Activated T-cell treated with anti-CD3 and anti-CD28 coated beads, Interleukin-2, amount 50 U/mL, for 24 hours (primary cell): ENCODE results near the gene SMARCAL1.
"Not testable (repeated sequence)": the region's sequence is repeated elsewhere in the genome, so short reads cannot be mapped to it uniquely, and the experiment has no call there.

Experiments
- DNase-seq: peaks from one replicate; pipeline ENCODE4 v3.0.0-alpha.2; 2020
- H3K27ac Mint-ChIP-seq: 2 replicates; pipeline ENCODE4 v1.8.0; 2020; ENCODE audit warnings: mild to moderate bottlenecking, mixed read lengths
- H3K27me3 Mint-ChIP-seq: 2 replicates; pipeline ENCODE4 v1.8.0; 2020; ENCODE audit warnings: mixed read lengths
- H3K36me3 Mint-ChIP-seq: 2 replicates; pipeline ENCODE4 v1.8.0; 2020; ENCODE audit warnings: low read depth, mixed read lengths
- H3K4me1 Mint-ChIP-seq: 2 replicates; pipeline ENCODE4 v1.8.0; 2020; ENCODE audit warnings: low read depth, mixed read lengths
- H3K4me3 Mint-ChIP-seq: 2 replicates; pipeline ENCODE4 v1.8.0; 2020; ENCODE audit warnings: mild to moderate bottlenecking, moderate library complexity, mixed read lengths
- H3K9me3 Mint-ChIP-seq: 2 replicates; pipeline ENCODE4 v1.8.0; 2020; ENCODE audit warnings: mixed read lengths

SMARCAL1 gene

GRCh38 chr2:216412022-216412999 lies at the start of gene SMARCAL1:
TSS of gene SMARCAL1 (plus strand) at chr2:216412484. CDS start at chr2:216414705, 2,221 bp downstream.
- Mint-ChIP-seq H3K27me3 (peaks cover 3% of the 10 kb centered on the region), H3K4me3 (peak within 1 kb of the TSS; percentile 94), H3K9me3 (no peaks in the 10 kb centered on the region), H3K4me1 (peaks cover 24% of the 10 kb centered on the region), H3K36me3 (peaks cover 36% of the 10 kb centered on the region), H3K27ac (peak within 1 kb of the TSS; percentile 98)
- peak; percentile 99 for DNase-seq

GRCh38 chr2:216362730-216363129 lies 49.6 kb upstream of the SMARCAL1 start:
- Mint-ChIP-seq H3K9me3 (no peaks in the 10 kb centered on the region), H3K27me3 (peaks cover 11% of the 10 kb centered on the region), H3K36me3 (no peaks in the 10 kb centered on the region), H3K4me3 (no peak overlapping the region), H3K27ac (no peak overlapping the region), H3K4me1 (no peaks in the 10 kb centered on the region)
- DNase-seq, result no peak

GRCh38 chr2:216363221-216363620 lies 49.1 kb upstream of the SMARCAL1 start:
- DNase-seq, result no peak
- H3K4me3 Mint-ChIP-seq, result no peak overlapping the region
- no peak overlapping the region for H3K27ac Mint-ChIP-seq
- H3K4me1 Mint-ChIP-seq, result no peaks in the 10 kb centered on the region
- no peaks in the 10 kb centered on the region for H3K36me3 Mint-ChIP-seq
- peaks cover 16% of the 10 kb centered on the region for H3K27me3 Mint-ChIP-seq
- no peaks in the 10 kb centered on the region for H3K9me3 Mint-ChIP-seq

GRCh38 chr2:216365518-216365917 lies 46.8 kb upstream of the SMARCAL1 start:
- H3K9me3 Mint-ChIP-seq, result no peaks in the 10 kb centered on the region
- peaks cover 1% of the 10 kb centered on the region for H3K4me1 Mint-ChIP-seq
- no peaks in the 10 kb centered on the region for H3K36me3 Mint-ChIP-seq
- no peak for DNase-seq
- no peak overlapping the region for H3K4me3 Mint-ChIP-seq
- H3K27me3 Mint-ChIP-seq, result peaks cover 37% of the 10 kb centered on the region
- H3K27ac Mint-ChIP-seq, result no peak overlapping the region

- H3K27me3 Mint-ChIP-seq, result peaks cover 45% of the 10 kb centered on the region
- no peak for DNase-seq
- no peak overlapping the region for H3K4me3 Mint-ChIP-seq
- no peaks in the 10 kb centered on the region for H3K36me3 Mint-ChIP-seq
- H3K9me3 Mint-ChIP-seq, result no peaks in the 10 kb centered on the region
- peaks cover 8% of the 10 kb centered on the region for H3K4me1 Mint-ChIP-seq
- no peak overlapping the region for H3K27ac Mint-ChIP-seq
Measured at GRCh38 chr2:216366777-216367471, 45.4 kb upstream of the SMARCAL1 start.

GRCh38 chr2:216369821-216370220 lies 42.5 kb upstream of the SMARCAL1 start:
- Mint-ChIP-seq H3K9me3 (no peaks in the 10 kb centered on the region), H3K36me3 (no peaks in the 10 kb centered on the region), H3K27ac (no peak overlapping the region), H3K4me3 (no peak overlapping the region), H3K27me3 (peaks cover 64% of the 10 kb centered on the region), H3K4me1 (peaks cover 24% of the 10 kb centered on the region)
- DNase-seq, result no peak

- Mint-ChIP-seq H3K9me3 (no peaks in the 10 kb centered on the region), H3K36me3 (no peaks in the 10 kb centered on the region), H3K27me3 (peaks cover 64% of the 10 kb centered on the region), H3K27ac (no peak overlapping the region), H3K4me3 (no peak overlapping the region), H3K4me1 (peaks cover 24% of the 10 kb centered on the region)
- DNase-seq, result no peak
Measured at GRCh38 chr2:216370961-216371712, 41.1 kb upstream of the SMARCAL1 start.

- Mint-ChIP-seq H3K4me1 (peaks cover 24% of the 10 kb centered on the region), H3K36me3 (no peaks in the 10 kb centered on the region), H3K4me3 (peak within 1 kb of the TSS; percentile 46), H3K27ac (no peak within 1 kb of the TSS), H3K27me3 (peaks cover 58% of the 10 kb centered on the region), H3K9me3 (no peaks in the 10 kb centered on the region)
- peak; percentile 82 for DNase-seq
Measured at GRCh38 chr2:216371721-216372702, 40.3 kb upstream of the SMARCAL1 start, which contains the start of gene MARCHF4. TSS of gene MARCHF4 (minus strand) at chr2:216372483. CDS start at chr2:216370260, 2,223 bp downstream.

- H3K27me3 Mint-ChIP-seq, result peaks cover 51% of the 10 kb centered on the region
- no peaks in the 10 kb centered on the region for H3K9me3 Mint-ChIP-seq
- H3K4me1 Mint-ChIP-seq, result peaks cover 24% of the 10 kb centered on the region
- H3K36me3 Mint-ChIP-seq, result no peaks in the 10 kb centered on the region
- H3K4me3 Mint-ChIP-seq, result no peak overlapping the region
- no peak overlapping the region for H3K27ac Mint-ChIP-seq
- DNase-seq, result no peak
Measured at GRCh38 chr2:216372761-216373291, 39.5 kb upstream of the SMARCAL1 start.

- DNase-seq, result no peak
- H3K9me3 Mint-ChIP-seq, result no peaks in the 10 kb centered on the region
- H3K36me3 Mint-ChIP-seq, result no peaks in the 10 kb centered on the region
- H3K27me3 Mint-ChIP-seq, result peaks cover 41% of the 10 kb centered on the region
- H3K4me1 Mint-ChIP-seq, result peaks cover 24% of the 10 kb centered on the region
- H3K27ac Mint-ChIP-seq, result no peak overlapping the region
- no peak overlapping the region for H3K4me3 Mint-ChIP-seq
Measured at GRCh38 chr2:216373896-216374295, 38.4 kb upstream of the SMARCAL1 start.

GRCh38 chr2:216375286-216375685 lies 37.0 kb upstream of the SMARCAL1 start:
- Mint-ChIP-seq H3K9me3 (no peaks in the 10 kb centered on the region), H3K4me1 (peaks cover 24% of the 10 kb centered on the region), H3K27ac (no peak overlapping the region), H3K36me3 (no peaks in the 10 kb centered on the region), H3K27me3 (peaks cover 29% of the 10 kb centered on the region), H3K4me3 (no peak overlapping the region)
- no peak for DNase-seq

- no peak overlapping the region for H3K4me3 Mint-ChIP-seq
- no peaks in the 10 kb centered on the region for H3K36me3 Mint-ChIP-seq
- DNase-seq, result no peak
- H3K27me3 Mint-ChIP-seq, result no peaks in the 10 kb centered on the region
- no peaks in the 10 kb centered on the region for H3K9me3 Mint-ChIP-seq
- no peaks in the 10 kb centered on the region for H3K4me1 Mint-ChIP-seq
- no peak overlapping the region for H3K27ac Mint-ChIP-seq
Measured at GRCh38 chr2:216379977-216380376, 32.3 kb upstream of the SMARCAL1 start.

- not testable (repeated sequence) for H3K4me3 Mint-ChIP-seq, H3K27me3 Mint-ChIP-seq, H3K27ac Mint-ChIP-seq, H3K36me3 Mint-ChIP-seq, DNase-seq, H3K9me3 Mint-ChIP-seq
- peaks cover 16% of the 10 kb centered on the region for H3K4me1 Mint-ChIP-seq
Measured at GRCh38 chr2:216384409-216384808, 27.9 kb upstream of the SMARCAL1 start.
